Ovary (tissue), 9 donors: Measurements from ENCODE around the gene C4orf33. TPM values are rescaled to one million over a fixed set of nuclear protein-coding genes. Genes with fewer than 3 reads are reported as not detected.

Source experiments
- DNase-seq, 5 donors: peaks; one replicate each; pipeline ENCODE4 v3.0.0-alpha.2; 2019 to 2020
- H3K27ac ChIP-seq, 2 donors: fragments of 200-600 bp; one replicate each; pipeline versions ENCODE4 v1.5.1 to v1.8.0; 2019 to 2022
- H3K27me3 ChIP-seq: fragments of 200-600 bp; one replicate; pipeline ENCODE4 v1.8.0; 2022
- H3K36me3 ChIP-seq: fragments of 200-600 bp; sonication (generic); one replicate; pipeline ENCODE4 v1.5.1; 2019
- H3K4me1 ChIP-seq: one replicate; pipeline ENCODE4 v1.8.1; 2013; ENCODE audit warnings: mild to moderate bottlenecking, moderate library complexity; ENCODE audit not compliant: insufficient read depth
- H3K4me3 ChIP-seq: fragments of 200-600 bp; sonication (generic); one replicate; pipeline ENCODE4 v1.5.1; 2017
- H3K9me3 ChIP-seq, 2 donors: fragments of 200-600 bp in 1 of 2; sonication (generic) in 1 of 2; one replicate each; pipeline versions ENCODE4 v1.5.1 to v1.8.1; 2013 to 2019; ENCODE audit warnings: mild to moderate bottlenecking in 1 of 2, moderate library complexity in 1 of 2
- EP300 ChIP-seq: sonication (generic); formaldehyde crosslinking; IDR thresholded peaks from one replicate; pipeline ENCODE4 v1.6.1; 2017; ENCODE audit warnings: antibody characterized with exemption
- POLR2A ChIP-seq: fragments of 450-650 bp; IDR thresholded peaks from one replicate; pipeline ENCODE4 v1.6.1; 2017; ENCODE audit warnings: antibody characterized with exemption, mild to moderate bottlenecking, moderate library complexity
- WGBS, 3 donors: extraction: QIAGEN DNeasy Blood & Tissue Kit in 1 of 3; methylation state at CpG; one replicate each; pipeline versions ENCODE4 v1.1.5 to v1.1.7; 2013 to 2017; 5-methylcytosine and 5-hydroxymethylcytosine counted together
- intact Hi-C, 4 donors: fragments of 100-400 bp; cut with DNase I; formaldehyde crosslinking; loops; one replicate each; pipeline versions ENCODE4 v1.11.0 to v1.15.1; 2022 to 2023
- polyA plus RNA-seq, 2 donors: library from polyadenylated mRNA; stranded (reverse); fragments of 200-250 nt in 1 of 2; fragments of 350-450 nt in 1 of 2; fragmentation: Illumina TruSeq in 1 of 2; extraction: RNeasy Lipid Tissue Mini Kit (QIAGEN cat#74804) in 1 of 2; gene quantifications; one replicate each; pipeline ENCODE4 v1.2.3, GENCODE V29; 2013 to 2014
- total RNA-seq, 7 donors: library from RNA; depleted of rRNA in 2 of 7; stranded (reverse); fragments of >200 nt in 2 of 7; fragmentation: NEBNext Ultra II Directional in 3 of 7; extraction: Animal tissue kit (Norgen Biotek cat#: 25700) in 3 of 7; gene quantifications; one replicate each; pipeline versions ENCODE4 v1.1.0 to v1.2.4, GENCODE V29; 2016 to 2023
- TF ChIP-seq, protein P1 (sequence below), 3 donors: fragments of 450-650 bp in 2 of 3; fragments of 200-600 bp in 1 of 3; IDR thresholded peaks; one replicate each; pipeline versions ENCODE4 v1.5.1 to v1.8.0; 2016 to 2022; ENCODE audit warnings: antibody characterized with exemption in 3 of 3, mild to moderate bottlenecking in 1 of 3
- donor health status: DM: no; HTN: no; CAD: no; lungs with moderate emphysema.
- donor health status: DM: no; HTN: no; CAD: no.
- donor health status: Bipolar disorder and iron deficiency.
- donor health status: DM: yes; HTN: yes; CAD: no.
- donor health status: DM: no; HTN: no; CAD: no.
- donor health status: DM: yes; HTN: yes; CAD: no.

The C4orf33 gene
- total and polyA plus RNA-seq, 9 donors, result 3.7 to 22.7 (median 9.7) TPM

DNA sequence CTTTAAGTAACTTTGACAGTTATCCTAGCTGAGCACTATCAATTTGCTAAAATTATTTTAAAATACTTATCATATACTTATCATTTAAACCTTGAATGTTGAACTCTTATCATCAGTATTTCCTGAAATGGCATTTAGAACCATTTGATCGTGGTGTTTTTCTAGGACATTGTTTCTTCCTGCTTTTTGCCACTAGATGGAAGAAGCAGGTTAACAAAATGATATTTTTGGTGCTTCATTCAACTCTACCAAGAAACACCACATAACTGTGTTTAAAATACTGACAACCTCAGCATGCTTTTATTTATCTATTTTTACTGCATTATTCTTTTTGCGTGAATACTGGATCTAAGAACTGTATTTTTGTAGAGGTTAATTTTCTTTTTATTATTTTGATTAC, 44.6 kb downstream of the C4orf33 start:
- DNase-seq, result no peak
- no peaks in the 10 kb centered on the region for H3K36me3 ChIP-seq
- no peaks in the 10 kb centered on the region for H3K27me3 ChIP-seq
- intact Hi-C loops, result no loop called here
- H3K9me3 ChIP-seq, result no peaks in the 10 kb centered on the region
- no peak overlapping the region for H3K27ac ChIP-seq
- H3K4me1 ChIP-seq, result no peaks in the 10 kb centered on the region
- no peak overlapping the region for H3K4me3 ChIP-seq
- TF ChIP-seq, protein P1, sequence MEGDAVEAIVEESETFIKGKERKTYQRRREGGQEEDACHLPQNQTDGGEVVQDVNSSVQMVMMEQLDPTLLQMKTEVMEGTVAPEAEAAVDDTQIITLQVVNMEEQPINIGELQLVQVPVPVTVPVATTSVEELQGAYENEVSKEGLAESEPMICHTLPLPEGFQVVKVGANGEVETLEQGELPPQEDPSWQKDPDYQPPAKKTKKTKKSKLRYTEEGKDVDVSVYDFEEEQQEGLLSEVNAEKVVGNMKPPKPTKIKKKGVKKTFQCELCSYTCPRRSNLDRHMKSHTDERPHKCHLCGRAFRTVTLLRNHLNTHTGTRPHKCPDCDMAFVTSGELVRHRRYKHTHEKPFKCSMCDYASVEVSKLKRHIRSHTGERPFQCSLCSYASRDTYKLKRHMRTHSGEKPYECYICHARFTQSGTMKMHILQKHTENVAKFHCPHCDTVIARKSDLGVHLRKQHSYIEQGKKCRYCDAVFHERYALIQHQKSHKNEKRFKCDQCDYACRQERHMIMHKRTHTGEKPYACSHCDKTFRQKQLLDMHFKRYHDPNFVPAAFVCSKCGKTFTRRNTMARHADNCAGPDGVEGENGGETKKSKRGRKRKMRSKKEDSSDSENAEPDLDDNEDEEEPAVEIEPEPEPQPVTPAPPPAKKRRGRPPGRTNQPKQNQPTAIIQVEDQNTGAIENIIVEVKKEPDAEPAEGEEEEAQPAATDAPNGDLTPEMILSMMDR (IDR thresholded peaks at IDR 0.05), result no peak
- TF ChIP-seq EP300, result no peak
- no peak for TF ChIP-seq POLR2A
- 34 to 37% (median 35%) methylated on average over 2 of the region's 2 CpGs for WGBS, 3 donors

DNA sequence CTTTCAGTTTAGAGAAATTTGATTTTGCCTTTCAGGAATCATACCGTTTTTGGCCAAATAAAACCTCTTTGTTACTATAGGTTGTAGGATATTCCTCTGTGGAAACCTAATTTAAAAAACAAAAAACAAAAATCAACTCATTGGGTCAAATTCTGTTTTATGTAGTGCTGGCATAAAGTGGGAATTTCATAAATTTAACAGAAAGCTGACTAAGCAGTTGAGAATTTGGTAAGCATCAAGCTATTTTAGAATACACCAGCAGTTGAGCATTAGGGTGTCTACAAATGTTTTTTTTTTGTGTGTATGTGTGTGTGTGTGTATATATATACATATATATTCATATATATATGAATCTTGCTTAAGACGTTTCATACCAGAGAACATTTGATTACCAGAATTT, 47.4 kb downstream of the C4orf33 start:
- Histone ChIP-seq H3K4me1 (no peaks in the 10 kb centered on the region), H3K36me3 (no peaks in the 10 kb centered on the region), H3K27ac (no peak overlapping the region), H3K27me3 (no peaks in the 10 kb centered on the region), H3K4me3 (no peak overlapping the region), H3K9me3 (no peaks in the 10 kb centered on the region)
- no peak for DNase-seq
- 32 to 83% (median 35%) methylated on average over 2 of the region's 2 CpGs for WGBS, 3 donors
- intact Hi-C loops, result no loop called here
- TF ChIP-seq, protein P1 (IDR thresholded peaks at IDR 0.05), result no peak
- TF ChIP-seq POLR2A (no peak), EP300 (no peak)

DNA sequence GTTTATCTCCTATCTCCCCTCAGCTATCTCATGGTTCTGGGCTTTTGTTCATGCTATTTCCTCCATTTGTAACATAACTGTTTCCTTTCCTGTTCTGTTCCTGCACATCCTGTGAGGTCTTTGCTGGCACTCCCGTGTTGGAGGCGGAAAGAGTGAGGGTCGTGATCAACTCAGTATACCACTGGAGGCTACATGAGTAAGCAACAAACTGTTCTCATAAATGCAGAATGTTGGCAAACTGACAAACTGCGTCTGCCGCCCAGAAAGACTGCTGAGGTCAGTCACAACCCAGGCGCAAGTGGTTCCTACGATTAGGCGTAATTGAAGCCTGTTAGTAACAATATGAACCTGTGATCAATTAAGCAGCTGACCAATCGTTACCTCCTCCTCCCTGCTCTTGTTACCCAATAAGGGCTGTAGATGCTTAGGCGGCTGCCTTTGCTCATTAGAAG, 48.8 kb downstream of the C4orf33 start:
- intact Hi-C loops, result no loop called here
- WGBS, 3 donors, result 72 to 75% (median 73%) methylated on average over 10 of the region's 10 CpGs
- no peak overlapping the region for H3K4me3 ChIP-seq
- no peaks in the 10 kb centered on the region for H3K9me3 ChIP-seq
- H3K27ac ChIP-seq, result no peak overlapping the region
- DNase-seq, result no peak
- no peaks in the 10 kb centered on the region for H3K36me3 ChIP-seq
- TF ChIP-seq EP300, result no peak
- H3K27me3 ChIP-seq, result no peaks in the 10 kb centered on the region
- no peaks in the 10 kb centered on the region for H3K4me1 ChIP-seq

DNA sequence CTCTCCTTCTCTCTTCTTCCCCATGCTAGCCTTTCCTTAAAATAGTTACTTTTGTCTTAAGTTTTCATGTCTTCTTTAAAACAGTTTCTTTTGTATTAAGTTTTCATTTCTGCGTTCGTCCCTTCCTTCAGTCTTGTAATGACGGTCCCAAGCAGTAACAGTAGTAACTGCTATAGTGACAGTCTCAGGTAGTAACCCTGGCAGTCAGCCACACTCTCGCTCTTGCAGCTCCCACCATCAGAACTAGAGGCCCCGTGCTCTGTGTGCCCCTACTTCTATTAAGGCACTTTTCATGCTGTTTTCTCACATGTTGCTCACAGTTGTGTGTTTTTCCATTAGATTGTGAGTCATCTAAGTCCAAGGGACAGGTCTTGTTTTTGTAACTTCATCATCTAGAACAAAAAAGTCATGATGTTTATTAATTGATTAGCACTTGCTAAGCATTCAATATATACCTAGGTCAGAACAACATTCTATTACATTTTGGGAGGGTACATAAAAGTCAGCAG, 49.3 kb downstream of the C4orf33 start:
- H3K27me3 ChIP-seq, result no peaks in the 10 kb centered on the region
- H3K9me3 ChIP-seq, result no peaks in the 10 kb centered on the region
- WGBS, 3 donors, result 93 to 95% (median 95%) methylated on average over 5 of the region's 5 CpGs
- H3K27ac ChIP-seq, result no peak overlapping the region
- DNase-seq, result no peak
- no peak overlapping the region for H3K4me3 ChIP-seq
- no peaks in the 10 kb centered on the region for H3K4me1 ChIP-seq
- H3K36me3 ChIP-seq, result no peaks in the 10 kb centered on the region
- intact Hi-C loops, result no loop called here
- TF ChIP-seq POLR2A (no peak), EP300 (no peak)
- TF ChIP-seq, protein P1 (IDR thresholded peaks at IDR 0.05), result no peak

DNA sequence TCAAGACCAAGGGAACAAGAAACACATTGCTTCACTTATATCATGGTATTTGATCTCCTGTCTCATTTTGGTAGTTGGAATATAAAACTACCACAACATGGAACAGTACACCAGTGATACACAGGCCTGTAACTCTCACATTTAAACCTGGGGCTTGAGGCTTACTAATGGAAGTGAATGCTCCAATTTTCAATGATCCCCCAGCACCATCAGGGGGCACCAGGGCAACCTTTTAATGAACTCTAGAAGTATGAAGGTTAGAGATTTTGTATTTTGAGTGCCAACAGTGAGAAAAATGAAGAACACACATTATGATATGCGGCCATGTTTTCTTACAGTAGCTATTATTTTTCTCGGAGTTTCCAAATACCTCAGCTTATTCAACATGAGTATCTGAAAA, 50.7 kb downstream of the C4orf33 start:
- no peaks in the 10 kb centered on the region for H3K9me3 ChIP-seq
- no peak overlapping the region for H3K4me3 ChIP-seq
- DNase-seq, result no peak
- H3K27me3 ChIP-seq, result no peaks in the 10 kb centered on the region
- H3K4me1 ChIP-seq, result no peaks in the 10 kb centered on the region
- intact Hi-C loops, result no loop called here
- H3K36me3 ChIP-seq, result no peaks in the 10 kb centered on the region
- TF ChIP-seq POLR2A (no peak), EP300 (no peak)
- TF ChIP-seq, protein P1 (IDR thresholded peaks at IDR 0.05), result no peak
- 74 to 81% (median 77%) methylated on average over 2 of the region's 2 CpGs for WGBS, 3 donors
- H3K27ac ChIP-seq, result no peak overlapping the region
